Measurements from ENCODE around the gene GZF1. TPM values are rescaled to one million over a fixed set of nuclear protein-coding genes. Genes with fewer than 3 reads are reported as not detected.

GZF1 gene
- polyA plus RNA-seq, 3 donors, result 5.5 to 215 (median 7.0) TPM

GRCh38 chr20:23343590-23343989 is 18.4 kb upstream of the GZF1 start:
- Histone ChIP-seq H3K9ac (ENCODE audit: insufficient read depth, low read length, poor library complexity, severe bottlenecking) (no peak overlapping the region), H3K4me2 (replicated peaks; ENCODE audit: extremely low read depth, low read length, poor library complexity, severe bottlenecking) (no peak overlapping the region), H3K9me3 (replicated peaks in 1 of 2; ENCODE audit: control insufficient read depth in 1 of 2, insufficient read depth in 1 of 2, low read length in 2 of 2) (no peaks in the 10 kb centered on the region), H3K27me3 (ENCODE audit: control insufficient read depth in 2 of 2, insufficient read depth in 2 of 2, low read length in 2 of 2) (no peaks in the 10 kb centered on the region), H3K27ac (ENCODE audit: low read depth in 1 of 2, low read length in 2 of 2) (no peak overlapping the region), H2AFZ (ENCODE audit: insufficient read depth, low read depth, low read length, poor library complexity, severe bottlenecking) (no peak overlapping the region), H3K4me3 (replicated peaks in 1 of 3; ENCODE audit: low read depth in 2 of 3, low read length in 3 of 3) (no peak overlapping the region), H3K36me3 (replicated peaks in 1 of 2; ENCODE audit: control insufficient read depth in 1 of 2, insufficient read depth in 2 of 2, low read length in 2 of 2) (no peaks in the 10 kb centered on the region), H3K4me1 (ENCODE audit: control insufficient read depth in 1 of 2, insufficient read depth in 2 of 2, low read length in 2 of 2) (no peaks in the 10 kb centered on the region), H4K20me1 (ENCODE audit: insufficient read depth, low read length) (no peaks in the 10 kb centered on the region), H3K79me2 (ENCODE audit: insufficient read depth, low read length) (no peaks in the 10 kb centered on the region)
- no peak for DNase-seq
- Mint-ChIP-seq H3K27me3 (ENCODE audit: low read depth in 3 of 3) (peaks cover 0 to 5% (median 0%) of the 10 kb centered on the region in 3 donors), H3K4me3 (no peak overlapping the region), H3K36me3 (no peaks in the 10 kb centered on the region), H3K4me1 (peaks cover 3% of the 10 kb centered on the region), H3K9me3 (peaks cover 0 to 2% (median 0%) of the 10 kb centered on the region in 7 donors), H3K27ac (no peak overlapping the region)
- no CpG with 5 or more reads among the region's 1 CpG for WGBS (ENCODE audit: insufficient coverage)
- intact Hi-C loops (cut with micrococcal nuclease), result loop anchor here (5.0 to 10.0 kb wide), 6 partner anchors 61 to 1006 kb away; no protein-coding TSS in a partner anchor
- TF ChIP-seq, protein P1, sequence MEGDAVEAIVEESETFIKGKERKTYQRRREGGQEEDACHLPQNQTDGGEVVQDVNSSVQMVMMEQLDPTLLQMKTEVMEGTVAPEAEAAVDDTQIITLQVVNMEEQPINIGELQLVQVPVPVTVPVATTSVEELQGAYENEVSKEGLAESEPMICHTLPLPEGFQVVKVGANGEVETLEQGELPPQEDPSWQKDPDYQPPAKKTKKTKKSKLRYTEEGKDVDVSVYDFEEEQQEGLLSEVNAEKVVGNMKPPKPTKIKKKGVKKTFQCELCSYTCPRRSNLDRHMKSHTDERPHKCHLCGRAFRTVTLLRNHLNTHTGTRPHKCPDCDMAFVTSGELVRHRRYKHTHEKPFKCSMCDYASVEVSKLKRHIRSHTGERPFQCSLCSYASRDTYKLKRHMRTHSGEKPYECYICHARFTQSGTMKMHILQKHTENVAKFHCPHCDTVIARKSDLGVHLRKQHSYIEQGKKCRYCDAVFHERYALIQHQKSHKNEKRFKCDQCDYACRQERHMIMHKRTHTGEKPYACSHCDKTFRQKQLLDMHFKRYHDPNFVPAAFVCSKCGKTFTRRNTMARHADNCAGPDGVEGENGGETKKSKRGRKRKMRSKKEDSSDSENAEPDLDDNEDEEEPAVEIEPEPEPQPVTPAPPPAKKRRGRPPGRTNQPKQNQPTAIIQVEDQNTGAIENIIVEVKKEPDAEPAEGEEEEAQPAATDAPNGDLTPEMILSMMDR (IDR thresholded peaks at IDR 0.05), result no peak

DNA sequence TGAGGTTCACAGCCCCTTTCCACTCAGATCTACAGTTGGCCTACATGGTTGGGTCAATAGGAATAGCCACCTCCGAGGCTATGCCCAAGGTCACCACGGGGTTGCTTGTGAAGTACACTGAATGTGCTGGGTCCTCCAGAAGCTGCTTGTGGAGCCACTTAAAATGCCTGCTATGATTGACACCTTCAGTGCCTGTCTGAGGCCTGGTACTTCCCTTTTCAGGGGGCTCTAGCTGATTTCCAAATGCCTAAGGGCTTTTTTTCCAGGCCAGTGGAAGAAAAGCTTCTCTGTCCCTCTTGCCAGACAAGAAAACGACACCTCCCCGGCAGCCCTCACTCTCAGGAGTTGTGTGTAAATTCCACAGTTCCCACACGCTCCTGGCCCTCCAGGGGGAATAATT is 17.6 kb upstream of the GZF1 start:
- Histone ChIP-seq H2AFZ (ENCODE audit: insufficient read depth, low read depth, low read length, poor library complexity, severe bottlenecking) (no peak overlapping the region), H3K79me2 (ENCODE audit: insufficient read depth, low read length) (no peaks in the 10 kb centered on the region), H3K9me3 (replicated peaks in 1 of 2; ENCODE audit: control insufficient read depth in 1 of 2, insufficient read depth in 1 of 2, low read length in 2 of 2) (no peaks in the 10 kb centered on the region), H3K4me3 (replicated peaks in 1 of 3; ENCODE audit: low read depth in 2 of 3, low read length in 3 of 3) (no peak overlapping the region), H3K27ac (ENCODE audit: low read depth in 1 of 2, low read length in 2 of 2) (no peak overlapping the region), H3K9ac (ENCODE audit: insufficient read depth, low read length, poor library complexity, severe bottlenecking) (no peak overlapping the region), H3K4me1 (ENCODE audit: control insufficient read depth in 1 of 2, insufficient read depth in 2 of 2, low read length in 2 of 2) (peaks cover 4 to 5% of the 10 kb centered on the region in 2 donors), H3K4me2 (replicated peaks; ENCODE audit: extremely low read depth, low read length, poor library complexity, severe bottlenecking) (no peak overlapping the region), H3K27me3 (ENCODE audit: control insufficient read depth in 2 of 2, insufficient read depth in 2 of 2, low read length in 2 of 2) (no peaks in the 10 kb centered on the region), H4K20me1 (ENCODE audit: insufficient read depth, low read length) (no peaks in the 10 kb centered on the region), H3K36me3 (replicated peaks in 1 of 2; ENCODE audit: control insufficient read depth in 1 of 2, insufficient read depth in 2 of 2, low read length in 2 of 2) (no peaks in the 10 kb centered on the region)
- H3K4me1 Mint-ChIP-seq, result peaks cover 9% of the 10 kb centered on the region
- no peaks in the 10 kb centered on the region for H3K36me3 Mint-ChIP-seq
- WGBS (ENCODE audit: insufficient coverage), result 33% methylated on average over 2 of the region's 5 CpGs
- H3K27ac Mint-ChIP-seq, result no peak overlapping the region
- TF ChIP-seq, protein P1 (IDR thresholded peaks at IDR 0.05), result no peak
- peaks cover 0 to 2% (median 0%) of the 10 kb centered on the region in 7 donors for H3K9me3 Mint-ChIP-seq
- DNase-seq, result no peak
- H3K27me3 Mint-ChIP-seq (ENCODE audit: low read depth in 3 of 3), result peaks cover 0 to 3% (median 0%) of the 10 kb centered on the region in 3 donors
- H3K4me3 Mint-ChIP-seq, result no peak overlapping the region
- intact Hi-C loops (cut with micrococcal nuclease), result loop anchor here (5.0 to 10.0 kb wide), 6 partner anchors 60 to 1007 kb away; no protein-coding TSS in a partner anchor
